HCT116 (cell line): ENCODE data around the gene XPO4.

ENCODE experiments used
- ELF1 ChIP-seq: IDR thresholded peaks from 2 replicates; pipeline ENCODE4 v1.6.1; 2012; ENCODE audit warnings: low read depth, borderline replicate concordance
- MAX ChIP-seq: IDR thresholded peaks from 2 replicates; pipeline ENCODE4 v1.6.1; 2012
- POLR2AphosphoS5 ChIP-seq: IDR thresholded peaks from 2 replicates; pipeline ENCODE4 v1.6.1; 2011; ENCODE audit warnings: mild to moderate bottlenecking, low read depth, low read length, moderate library complexity
- YY1 ChIP-seq: IDR thresholded peaks from 2 replicates; pipeline ENCODE4 v1.6.1; 2011; ENCODE audit warnings: low read length, low read depth, moderate library complexity, mild to moderate bottlenecking; ENCODE audit not compliant: insufficient replicate concordance; ENCODE audit errors: extremely low read depth
- TF ChIP-seq, protein P1 (sequence below): IDR thresholded peaks from 2 replicates; pipeline ENCODE4 v1.6.1; 2012
- TF ChIP-seq, protein P2 (sequence below), 3 experiments: fragments of 200-600 bp in 1 of 3; sonication (generic) in 1 of 3; IDR thresholded peaks in 2 of 3; conservative IDR thresholded peaks in 1 of 3; 2 replicates each; pipeline ENCODE4 v1.5.1; 2012 to 2017; ENCODE audit warnings: low read depth in 2 of 3, low read length in 2 of 3, antibody characterized with exemption in 1 of 3, borderline replicate concordance in 1 of 3, control low read depth in 1 of 3, mild to moderate bottlenecking in 1 of 3, mixed read lengths in 1 of 3, mixed run types in 1 of 3, moderate library complexity in 1 of 3; ENCODE audit not compliant: insufficient read depth in 1 of 3

GRCh38 chr13:20749377-20749776, 153.2 kb downstream of the XPO4 start:
- TF ChIP-seq, protein P1, sequence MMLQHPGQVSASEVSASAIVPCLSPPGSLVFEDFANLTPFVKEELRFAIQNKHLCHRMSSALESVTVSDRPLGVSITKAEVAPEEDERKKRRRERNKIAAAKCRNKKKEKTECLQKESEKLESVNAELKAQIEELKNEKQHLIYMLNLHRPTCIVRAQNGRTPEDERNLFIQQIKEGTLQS = no peak
- TF ChIP-seq YY1 (no peak), ELF1 (no peak), POLR2AphosphoS5 (no peak), MAX (no peak)
- TF ChIP-seq, protein P2, sequence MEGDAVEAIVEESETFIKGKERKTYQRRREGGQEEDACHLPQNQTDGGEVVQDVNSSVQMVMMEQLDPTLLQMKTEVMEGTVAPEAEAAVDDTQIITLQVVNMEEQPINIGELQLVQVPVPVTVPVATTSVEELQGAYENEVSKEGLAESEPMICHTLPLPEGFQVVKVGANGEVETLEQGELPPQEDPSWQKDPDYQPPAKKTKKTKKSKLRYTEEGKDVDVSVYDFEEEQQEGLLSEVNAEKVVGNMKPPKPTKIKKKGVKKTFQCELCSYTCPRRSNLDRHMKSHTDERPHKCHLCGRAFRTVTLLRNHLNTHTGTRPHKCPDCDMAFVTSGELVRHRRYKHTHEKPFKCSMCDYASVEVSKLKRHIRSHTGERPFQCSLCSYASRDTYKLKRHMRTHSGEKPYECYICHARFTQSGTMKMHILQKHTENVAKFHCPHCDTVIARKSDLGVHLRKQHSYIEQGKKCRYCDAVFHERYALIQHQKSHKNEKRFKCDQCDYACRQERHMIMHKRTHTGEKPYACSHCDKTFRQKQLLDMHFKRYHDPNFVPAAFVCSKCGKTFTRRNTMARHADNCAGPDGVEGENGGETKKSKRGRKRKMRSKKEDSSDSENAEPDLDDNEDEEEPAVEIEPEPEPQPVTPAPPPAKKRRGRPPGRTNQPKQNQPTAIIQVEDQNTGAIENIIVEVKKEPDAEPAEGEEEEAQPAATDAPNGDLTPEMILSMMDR (IDR thresholded peaks at IDR 0.05 in 2 of 3, conservative IDR thresholded peaks at IDR 0.05 in 1 of 3; ENCODE audit: borderline replicate concordance in 1 of 3, insufficient read depth in 1 of 3, low read depth in 2 of 3, low read length in 2 of 3) = no peak
